IPS-20b (cell line): ENCODE data around the gene ACSBG1.

Experiments
- H3K27ac ChIP-seq: one replicate; pipeline ENCODE4 v1.5.1; 2013; ENCODE audit warnings: low read length
- H3K27me3 ChIP-seq: 2 replicates; pipeline ENCODE4 v1.6.1; 2013; ENCODE audit warnings: mild to moderate bottlenecking, low read length, inconsistent platforms; ENCODE audit not compliant: insufficient read depth
- H3K36me3 ChIP-seq: 2 replicates; pipeline ENCODE4 v1.6.1; 2013; ENCODE audit warnings: low read depth, mild to moderate bottlenecking, inconsistent platforms, low read length, moderate library complexity; ENCODE audit not compliant: insufficient read depth
- H3K4me1 ChIP-seq: 2 replicates; pipeline ENCODE4 v1.6.1; 2013; ENCODE audit warnings: mild to moderate bottlenecking, control low read depth, inconsistent platforms, low read length, moderate library complexity; ENCODE audit not compliant: insufficient read depth
- H3K4me3 ChIP-seq: 2 replicates; pipeline ENCODE4 v1.5.1; 2013; ENCODE audit warnings: mild to moderate bottlenecking, low read length, inconsistent platforms
- H3K9ac ChIP-seq: 2 replicates; pipeline ENCODE4 v1.6.1; 2013; ENCODE audit warnings: low read depth, mild to moderate bottlenecking, inconsistent platforms, low read length, moderate library complexity
- H3K9me3 ChIP-seq: 2 replicates; pipeline ENCODE4 v1.6.1; 2013; ENCODE audit warnings: mild to moderate bottlenecking, low read depth, low read length, inconsistent platforms; ENCODE audit not compliant: insufficient read depth

The ACSBG1 gene

DNA sequence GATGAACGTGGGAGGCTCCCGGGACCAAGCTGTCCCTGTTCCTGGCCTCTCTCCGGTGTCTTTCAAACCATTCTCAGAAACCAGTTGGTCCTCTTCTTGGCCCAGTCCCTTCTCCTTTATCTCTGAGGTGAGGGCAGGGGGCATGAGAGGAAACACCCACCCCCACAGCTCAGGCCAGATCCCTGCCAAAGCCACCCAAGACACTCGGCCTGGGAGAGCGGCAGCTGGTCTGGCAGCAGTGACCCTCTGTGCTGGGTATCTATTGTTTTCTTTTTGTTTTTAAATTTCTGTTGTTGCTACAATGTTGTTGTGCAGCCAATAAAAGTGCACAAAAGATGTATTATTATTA, 27.3 kb downstream of the ACSBG1 start:
- Histone ChIP-seq H3K9ac (no peak overlapping the region), H3K9me3 (no peaks in the 10 kb centered on the region), H3K4me3 (no peak overlapping the region), H3K27ac (no peak overlapping the region), H3K4me1 (no peaks in the 10 kb centered on the region), H3K36me3 (no peaks in the 10 kb centered on the region), H3K27me3 (no peaks in the 10 kb centered on the region)

DNA sequence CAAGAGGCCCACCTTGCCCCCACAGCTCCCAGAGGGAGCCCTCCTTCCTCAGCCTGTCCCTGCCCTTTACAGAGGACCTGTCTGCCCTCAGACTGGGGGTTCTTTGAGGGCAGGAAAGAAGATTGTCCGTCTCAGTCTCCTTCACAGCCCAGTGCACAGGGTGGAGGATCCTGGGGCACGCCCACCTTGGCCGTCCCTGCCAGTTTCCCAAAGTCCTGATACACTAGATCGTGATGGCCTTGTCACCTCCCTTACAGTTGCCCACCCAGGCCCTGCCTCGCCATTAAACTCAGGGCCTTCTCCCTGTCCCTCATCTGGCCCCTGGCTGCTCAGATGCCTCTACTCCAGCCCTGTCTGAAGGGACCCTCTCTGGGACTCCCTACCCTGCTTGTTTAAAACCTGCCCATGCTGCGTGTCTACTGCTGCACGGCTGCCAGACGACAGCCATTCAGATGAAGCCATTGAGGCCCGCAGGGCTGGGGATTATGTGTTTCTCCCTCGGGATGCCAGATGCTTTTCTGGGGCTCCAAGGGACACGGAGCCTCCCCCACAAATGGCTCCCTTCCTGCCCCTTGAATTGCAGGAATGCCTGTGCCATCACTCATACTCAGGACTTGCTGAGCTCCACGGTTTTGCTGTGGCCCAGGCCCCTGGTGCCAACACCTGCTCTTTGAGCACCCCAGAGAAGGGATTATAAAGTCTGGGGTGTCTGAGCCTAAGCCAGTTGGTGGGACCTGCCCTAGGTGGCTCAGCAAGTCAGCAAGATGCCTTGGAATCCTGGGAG, 27.8 kb downstream of the ACSBG1 start:
- Histone ChIP-seq H3K27ac (no peak overlapping the region), H3K36me3 (no peaks in the 10 kb centered on the region), H3K4me1 (no peaks in the 10 kb centered on the region), H3K9ac (no peak overlapping the region), H3K4me3 (no peak overlapping the region), H3K9me3 (no peaks in the 10 kb centered on the region), H3K27me3 (no peaks in the 10 kb centered on the region)

DNA sequence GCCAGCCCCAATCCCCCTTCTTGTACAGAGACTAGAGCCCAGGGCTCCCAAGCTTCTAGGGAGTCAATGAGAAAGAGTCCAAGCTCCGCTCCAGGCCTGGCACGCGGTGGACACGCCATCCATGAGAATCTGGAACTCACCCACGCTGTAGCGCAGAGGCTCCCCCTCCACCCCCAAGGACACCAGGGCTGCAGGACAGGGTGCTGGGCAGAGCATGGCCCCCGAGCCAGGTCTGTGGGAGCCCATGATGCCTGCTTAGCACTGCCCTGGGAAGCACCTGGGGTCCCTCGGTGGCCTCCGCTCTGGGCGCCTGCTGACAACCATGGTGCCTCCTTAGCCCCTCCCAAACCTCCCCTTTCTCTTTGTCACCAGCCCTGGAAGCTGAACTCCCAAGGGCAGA, 28.5 kb downstream of the ACSBG1 start:
- Histone ChIP-seq H3K9me3 (no peaks in the 10 kb centered on the region), H3K27ac (no peak overlapping the region), H3K36me3 (no peaks in the 10 kb centered on the region), H3K4me3 (no peak overlapping the region), H3K9ac (no peak overlapping the region), H3K27me3 (no peaks in the 10 kb centered on the region), H3K4me1 (no peaks in the 10 kb centered on the region)

DNA sequence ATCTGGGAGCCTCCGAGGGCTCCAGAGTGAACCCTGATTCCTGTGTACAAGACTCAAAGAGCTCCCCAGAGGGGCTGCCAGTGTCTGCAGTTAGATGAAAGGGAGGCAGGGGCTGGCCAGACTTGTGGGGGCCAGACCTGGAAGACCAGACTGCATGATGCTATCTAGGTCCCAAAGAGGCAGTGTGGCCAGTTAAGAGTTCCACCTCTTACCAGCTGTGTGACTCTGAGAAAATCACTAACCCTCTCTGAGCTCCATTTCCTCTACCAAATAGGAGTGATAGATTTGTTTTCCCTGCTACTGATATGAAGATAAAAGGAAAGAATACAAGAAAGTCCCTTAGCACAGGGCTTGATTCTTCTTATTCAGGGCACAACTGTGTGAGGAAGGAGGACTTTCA, 29.0 kb downstream of the ACSBG1 start:
- Histone ChIP-seq H3K4me3 (no peak overlapping the region), H3K4me1 (no peaks in the 10 kb centered on the region), H3K27me3 (no peaks in the 10 kb centered on the region), H3K9me3 (no peaks in the 10 kb centered on the region), H3K27ac (no peak overlapping the region), H3K36me3 (no peaks in the 10 kb centered on the region), H3K9ac (no peak overlapping the region)

DNA sequence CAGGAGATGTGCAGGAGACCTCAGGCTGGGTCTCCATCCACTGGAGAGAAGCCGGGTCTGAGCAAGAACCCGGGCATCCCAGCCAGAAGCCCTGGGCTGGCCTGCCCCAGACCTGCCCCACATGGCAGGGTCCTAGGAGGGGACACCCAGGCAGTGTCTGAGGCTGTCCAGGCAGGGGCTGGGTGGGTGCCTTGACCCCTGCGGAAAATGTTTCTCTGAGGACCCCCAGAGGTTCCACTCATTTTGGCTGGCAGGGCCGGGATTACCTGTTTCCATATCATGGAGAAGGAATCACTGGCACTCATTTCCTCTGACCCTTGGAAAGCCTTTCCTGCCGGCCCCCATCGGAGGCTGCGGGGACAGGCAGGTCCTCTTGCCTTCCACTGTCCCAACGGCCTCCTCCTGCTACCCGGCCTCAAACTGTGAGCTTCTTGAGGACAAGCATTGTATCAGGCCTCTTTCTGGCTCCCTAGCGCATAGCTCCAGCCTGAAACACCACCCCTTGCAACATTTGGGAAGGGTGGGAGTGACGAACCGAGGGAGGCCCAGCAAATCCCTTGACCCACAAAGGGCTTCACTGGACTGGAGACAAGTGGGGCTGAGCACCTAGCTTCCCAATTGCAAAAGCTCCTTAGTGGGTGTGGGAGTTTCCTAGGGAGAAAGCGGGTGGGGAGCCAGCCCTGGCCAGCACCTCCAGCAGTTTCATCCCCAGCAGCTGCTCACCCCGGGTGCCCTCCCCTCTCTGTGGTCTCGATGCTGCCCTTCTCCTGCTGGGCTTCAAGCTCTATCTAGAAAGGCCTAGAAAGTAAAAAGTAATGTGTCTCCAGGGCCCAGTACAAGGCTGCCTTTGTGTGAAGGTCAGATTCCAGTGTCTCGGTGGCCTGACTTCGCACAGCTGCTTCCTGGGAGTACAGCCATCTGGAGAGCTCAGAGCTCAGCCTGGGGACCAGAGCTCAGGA, 29.7 kb downstream of the ACSBG1 start:
- H3K36me3 ChIP-seq: no peaks in the 10 kb centered on the region
- H3K9ac ChIP-seq: no peak overlapping the region; the same call in 1 of the 2 replicates
- H3K27me3 ChIP-seq: no peaks in the 10 kb centered on the region
- H3K27ac ChIP-seq: no peak overlapping the region
- H3K4me1 ChIP-seq: no peaks in the 10 kb centered on the region
- no peak overlapping the region for H3K4me3 ChIP-seq
- H3K9me3 ChIP-seq: no peaks in the 10 kb centered on the region

DNA sequence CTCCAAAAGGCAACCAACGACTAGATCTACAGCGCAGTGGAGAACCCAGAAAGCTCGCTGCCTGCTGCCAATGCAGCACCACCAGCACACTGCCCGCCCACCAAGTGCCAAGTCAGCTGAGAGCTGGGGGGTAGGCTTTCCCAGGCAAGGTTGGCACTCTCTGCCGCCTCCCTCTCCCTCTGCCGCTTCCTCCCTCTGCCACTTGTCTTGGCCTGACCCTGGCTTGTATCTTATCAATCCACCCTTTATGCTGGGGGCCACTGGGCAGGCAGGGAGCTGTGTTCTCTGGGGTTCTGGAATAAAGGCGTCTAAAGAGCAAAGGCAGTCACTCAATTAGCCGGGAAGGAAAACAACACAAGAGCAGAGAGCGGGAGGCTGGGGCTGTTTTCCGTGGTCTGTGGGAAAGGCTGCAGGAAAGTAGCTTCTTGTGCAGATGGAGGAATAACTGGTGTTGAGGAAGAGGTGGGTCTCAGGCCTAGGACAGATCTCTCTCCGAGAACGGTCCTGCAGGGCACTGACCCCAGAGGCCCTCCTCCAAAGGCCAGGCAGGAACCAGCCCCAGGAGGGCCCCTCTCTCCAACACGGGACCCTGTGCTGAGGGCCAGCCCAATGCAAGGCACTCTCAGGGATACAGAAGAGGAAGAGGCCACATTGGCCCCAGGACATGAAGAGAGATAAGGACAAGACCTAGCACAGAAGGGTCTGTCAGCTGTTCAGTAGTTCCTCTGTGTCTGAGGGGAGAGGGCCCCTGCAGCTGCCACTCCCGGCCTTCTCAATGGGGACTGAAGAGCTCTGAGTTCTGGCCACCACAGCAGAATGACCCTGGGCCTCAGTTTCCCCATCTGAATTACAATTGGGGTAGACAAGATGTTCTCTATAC, 30.8 kb downstream of the ACSBG1 start:
- Histone ChIP-seq H3K9ac (no peak overlapping the region), H3K36me3 (no peaks in the 10 kb centered on the region), H3K27ac (no peak overlapping the region), H3K4me1 (no peaks in the 10 kb centered on the region), H3K4me3 (no peak overlapping the region), H3K9me3 (no peaks in the 10 kb centered on the region), H3K27me3 (no peaks in the 10 kb centered on the region)

DNA sequence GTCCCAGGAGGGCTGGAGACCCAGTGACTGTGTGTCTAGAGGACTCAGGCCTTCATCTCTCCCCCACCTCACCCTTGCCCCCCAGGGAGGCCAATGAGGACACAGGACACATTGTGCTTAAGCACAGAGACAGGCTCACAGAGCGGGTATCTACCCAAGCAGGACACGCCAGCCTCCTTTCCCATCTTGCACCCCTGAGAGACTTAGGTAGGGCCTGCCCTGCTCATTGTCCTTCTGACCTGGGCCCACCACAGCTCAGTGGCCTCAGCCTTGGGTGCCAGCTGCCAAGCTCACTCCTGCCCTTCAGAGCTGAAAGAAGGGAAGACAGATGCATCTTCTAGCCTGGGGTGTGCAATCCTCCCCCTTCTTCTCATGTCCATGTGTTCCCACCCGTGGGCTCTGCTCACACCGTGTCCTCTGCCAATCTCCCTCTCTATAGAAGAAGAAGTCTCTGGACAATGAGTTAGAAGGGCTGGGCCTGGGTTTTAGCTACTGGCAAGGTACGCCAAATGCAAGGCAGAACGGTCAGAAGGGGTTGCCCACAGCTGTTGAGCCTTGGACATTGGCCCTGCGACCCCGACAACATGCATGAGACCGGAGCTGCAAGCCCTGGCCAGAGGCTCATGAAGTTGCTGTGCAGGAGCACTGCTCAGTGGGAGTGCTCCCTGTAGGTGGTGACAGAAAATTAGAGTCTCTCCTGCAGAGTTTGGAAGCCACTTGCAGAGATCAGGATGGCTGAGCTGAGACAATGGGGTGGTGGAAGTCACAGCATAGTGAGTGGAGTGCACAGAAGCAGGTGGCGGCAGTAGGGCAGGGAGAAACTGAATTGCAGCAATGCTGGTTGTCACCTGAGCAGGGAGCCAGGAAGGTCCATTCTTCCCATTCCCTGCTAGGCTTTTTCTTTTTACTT, 32.8 kb downstream of the ACSBG1 start:
- Histone ChIP-seq H3K27ac (no peak overlapping the region), H3K4me3 (no peak overlapping the region), H3K9ac (no peak overlapping the region), H3K9me3 (no peaks in the 10 kb centered on the region), H3K4me1 (no peaks in the 10 kb centered on the region), H3K36me3 (no peaks in the 10 kb centered on the region), H3K27me3 (no peaks in the 10 kb centered on the region)

DNA sequence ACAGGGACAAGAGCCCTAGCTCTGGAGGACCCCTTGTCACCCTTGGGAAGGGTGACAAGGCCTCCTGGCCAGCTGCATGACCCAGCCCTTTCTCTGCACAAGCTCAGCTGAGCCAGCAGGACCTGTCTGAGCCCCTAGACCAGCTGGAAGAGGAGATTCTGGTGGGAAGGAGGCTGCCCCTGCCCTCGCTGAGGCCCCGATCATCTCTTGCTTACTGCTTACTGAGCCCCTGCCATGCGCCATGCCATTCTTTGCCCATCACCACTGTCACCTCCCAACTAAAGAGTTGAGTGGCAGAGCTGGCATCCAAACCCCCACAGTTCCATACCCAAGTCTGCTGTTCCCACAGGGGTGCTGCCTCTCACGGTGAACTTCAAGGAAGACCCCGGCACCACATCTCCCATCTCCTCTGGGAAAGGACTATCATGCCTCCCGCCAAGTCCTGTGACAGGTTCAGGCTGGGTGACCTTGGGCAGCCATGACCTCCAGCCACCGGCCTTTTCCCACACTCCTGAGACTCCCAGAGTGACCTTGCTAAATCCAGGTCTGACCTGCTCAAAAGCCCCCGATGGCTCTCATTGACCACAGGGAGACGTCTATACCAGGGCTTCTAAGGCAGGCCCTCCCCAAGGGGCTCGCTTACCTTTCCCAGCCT, 34.0 kb downstream of the ACSBG1 start:
- H3K9me3 ChIP-seq: no peaks in the 10 kb centered on the region
- no peaks in the 10 kb centered on the region for H3K4me1 ChIP-seq
- H3K27ac ChIP-seq: no peak overlapping the region
- no peaks in the 10 kb centered on the region for H3K36me3 ChIP-seq
- no peak overlapping the region for H3K9ac ChIP-seq
- H3K27me3 ChIP-seq: no peaks in the 10 kb centered on the region
- no peak overlapping the region for H3K4me3 ChIP-seq

DNA sequence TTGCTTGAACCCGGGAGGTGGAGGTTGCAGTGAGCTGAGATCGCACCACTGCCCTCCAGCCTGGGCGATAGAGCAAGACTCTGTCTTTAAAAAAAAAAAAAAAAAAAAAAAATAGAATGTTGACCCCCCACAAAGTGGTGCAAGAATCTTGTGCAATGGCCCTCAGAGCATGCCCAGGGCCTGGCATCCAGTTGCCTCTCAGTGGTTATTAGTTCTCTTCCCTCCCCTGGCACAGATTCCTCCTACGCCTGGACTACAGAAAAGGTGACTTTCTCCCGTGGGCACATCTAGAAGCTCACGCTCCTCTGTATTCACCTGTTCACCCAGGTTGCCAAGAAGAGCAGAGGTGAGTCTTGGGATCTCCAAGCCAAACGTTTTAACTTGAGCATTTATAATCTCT, 36.7 kb downstream of the ACSBG1 start:
- no peaks in the 10 kb centered on the region for H3K27me3 ChIP-seq
- no peak overlapping the region for H3K9ac ChIP-seq
- no peaks in the 10 kb centered on the region for H3K36me3 ChIP-seq
- H3K4me1 ChIP-seq: no peaks in the 10 kb centered on the region
- no peak overlapping the region for H3K4me3 ChIP-seq
- H3K27ac ChIP-seq: no peak overlapping the region
- no peaks in the 10 kb centered on the region for H3K9me3 ChIP-seq

DNA sequence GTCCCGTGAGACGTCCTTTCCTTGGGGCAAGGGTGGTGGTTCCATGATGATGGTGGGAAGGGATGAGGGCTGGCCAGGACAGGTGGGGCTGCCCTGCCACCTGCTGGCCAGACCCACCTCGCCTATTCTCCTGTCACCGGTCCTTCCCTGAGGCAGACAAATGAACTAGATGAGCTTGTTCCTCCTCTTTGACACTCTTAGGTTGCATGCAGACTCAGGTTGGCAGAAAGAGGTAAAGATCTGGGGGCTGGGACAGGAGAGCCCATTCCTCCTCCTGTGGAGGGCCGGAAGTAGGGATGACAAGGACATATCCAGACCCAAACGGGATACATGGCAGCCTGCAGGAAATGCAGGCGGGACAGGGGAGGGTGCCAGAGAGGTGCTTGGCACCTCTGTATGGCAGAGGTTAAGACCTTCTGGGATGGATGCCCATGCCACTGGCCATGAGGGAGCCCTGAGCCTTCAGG, 38.6 kb downstream of the ACSBG1 start:
- Histone ChIP-seq H3K36me3 (no peaks in the 10 kb centered on the region), H3K27ac (no peak overlapping the region), H3K27me3 (no peaks in the 10 kb centered on the region), H3K9ac (no peak overlapping the region), H3K4me1 (no peaks in the 10 kb centered on the region), H3K9me3 (no peaks in the 10 kb centered on the region), H3K4me3 (no peak overlapping the region)
